Fibroblast of the aortic adventitia (primary cell): ENCODE data around the gene SFTPB. TPM values are rescaled to one million over a fixed set of nuclear protein-coding genes. Genes with fewer than 3 reads are reported as not detected.

ENCODE experiments used
- DNase-seq: peaks from one replicate; pipeline ENCODE4 v3.0.0-alpha.2; 2010; ENCODE audit warnings: low read depth
- H3K4me3 ChIP-seq: 2 replicates; pipeline ENCODE4 v1.5.1; 2011; ENCODE audit warnings: low read depth, mild to moderate bottlenecking, control low read depth, low read length, moderate library complexity
- total RNA-seq: library from RNA; depleted of rRNA; stranded (reverse); fragments of >200 nt; gene quantifications from 2 replicates; pipeline ENCODE4 v1.2.3, GENCODE V29; 2012; ENCODE audit warnings: low replicate concordance
- TF ChIP-seq, protein P1 (sequence below): IDR thresholded peaks from 2 replicates; pipeline ENCODE4 v1.5.1; 2011; ENCODE audit warnings: mild to moderate bottlenecking, low read length, control low read depth, inconsistent platforms; ENCODE audit not compliant: insufficient read depth

SFTPB gene
- total RNA-seq, 1 donor = 0.09 TPM

DNA sequence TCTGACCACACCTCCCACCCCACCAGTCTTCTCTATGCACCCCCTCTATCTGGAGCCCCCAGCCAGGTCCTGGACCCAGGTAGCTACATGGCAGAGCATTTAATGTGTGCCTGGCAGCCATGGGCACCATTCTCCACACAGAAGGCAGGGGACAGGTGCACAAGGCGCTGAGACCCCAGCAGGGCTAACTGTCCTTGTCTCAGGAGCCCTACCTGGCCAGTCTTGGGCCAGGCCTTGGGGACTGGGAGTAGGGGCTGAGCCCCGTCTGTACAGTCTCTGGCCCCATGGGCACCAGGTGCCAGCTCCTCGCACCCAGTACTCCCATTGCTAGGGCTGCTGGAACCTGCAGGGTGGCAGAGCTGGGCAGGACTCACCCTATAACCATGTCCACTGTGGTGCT, 29.1 kb upstream of the SFTPB start:
- TF ChIP-seq, protein P1, sequence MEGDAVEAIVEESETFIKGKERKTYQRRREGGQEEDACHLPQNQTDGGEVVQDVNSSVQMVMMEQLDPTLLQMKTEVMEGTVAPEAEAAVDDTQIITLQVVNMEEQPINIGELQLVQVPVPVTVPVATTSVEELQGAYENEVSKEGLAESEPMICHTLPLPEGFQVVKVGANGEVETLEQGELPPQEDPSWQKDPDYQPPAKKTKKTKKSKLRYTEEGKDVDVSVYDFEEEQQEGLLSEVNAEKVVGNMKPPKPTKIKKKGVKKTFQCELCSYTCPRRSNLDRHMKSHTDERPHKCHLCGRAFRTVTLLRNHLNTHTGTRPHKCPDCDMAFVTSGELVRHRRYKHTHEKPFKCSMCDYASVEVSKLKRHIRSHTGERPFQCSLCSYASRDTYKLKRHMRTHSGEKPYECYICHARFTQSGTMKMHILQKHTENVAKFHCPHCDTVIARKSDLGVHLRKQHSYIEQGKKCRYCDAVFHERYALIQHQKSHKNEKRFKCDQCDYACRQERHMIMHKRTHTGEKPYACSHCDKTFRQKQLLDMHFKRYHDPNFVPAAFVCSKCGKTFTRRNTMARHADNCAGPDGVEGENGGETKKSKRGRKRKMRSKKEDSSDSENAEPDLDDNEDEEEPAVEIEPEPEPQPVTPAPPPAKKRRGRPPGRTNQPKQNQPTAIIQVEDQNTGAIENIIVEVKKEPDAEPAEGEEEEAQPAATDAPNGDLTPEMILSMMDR = no peak
- no peak for DNase-seq
- no peak overlapping the region for H3K4me3 ChIP-seq

DNA sequence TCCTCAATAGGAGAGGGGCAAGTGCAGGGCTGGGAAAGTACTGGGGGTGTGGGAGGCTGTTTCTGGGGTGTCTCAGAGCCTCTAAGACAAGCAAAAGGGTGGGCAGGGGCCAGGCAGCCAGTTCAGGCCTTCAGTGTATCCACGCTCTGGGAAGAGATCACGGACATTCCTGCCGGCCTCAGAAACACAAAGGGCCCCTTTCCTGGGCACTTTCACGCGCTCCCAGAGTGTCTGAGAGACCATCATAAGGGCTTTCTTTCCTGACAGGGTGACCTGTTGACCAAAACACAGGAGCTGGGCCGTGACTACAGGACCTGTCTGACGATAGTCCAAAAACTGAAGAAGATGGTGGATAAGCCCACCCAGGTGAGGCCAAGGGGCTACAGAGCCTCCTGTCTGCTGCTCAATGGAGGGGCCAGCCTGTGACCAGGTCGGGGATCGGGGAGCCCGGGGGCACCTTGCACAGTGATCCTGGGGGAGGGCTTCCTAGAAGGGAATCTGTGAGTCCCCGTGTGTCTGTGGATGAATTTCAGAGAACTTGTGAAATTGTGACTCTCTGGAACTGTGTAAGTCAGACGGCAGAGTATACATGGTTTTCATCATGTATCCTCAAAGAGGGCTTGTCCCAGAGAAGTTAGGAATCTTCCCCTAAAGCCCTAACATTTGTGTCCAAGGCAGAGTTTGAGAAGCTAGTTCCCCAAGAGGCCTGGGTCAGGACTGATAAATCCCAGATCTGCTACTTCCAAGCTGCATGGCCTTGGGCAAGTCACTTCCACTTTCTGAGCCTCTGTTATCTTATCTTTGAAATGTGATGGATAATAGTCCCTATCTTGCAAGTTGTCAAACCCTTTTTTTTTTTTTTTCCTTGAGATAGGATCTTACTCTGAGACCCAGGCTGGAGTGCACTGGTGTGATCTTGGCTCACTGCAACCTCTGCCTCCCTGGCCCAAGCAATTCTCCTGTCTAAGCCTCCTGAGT, 28.0 kb upstream of the SFTPB start:
- TF ChIP-seq, protein P1 = no peak
- no peak for DNase-seq
- H3K4me3 ChIP-seq = no peak overlapping the region

DNA sequence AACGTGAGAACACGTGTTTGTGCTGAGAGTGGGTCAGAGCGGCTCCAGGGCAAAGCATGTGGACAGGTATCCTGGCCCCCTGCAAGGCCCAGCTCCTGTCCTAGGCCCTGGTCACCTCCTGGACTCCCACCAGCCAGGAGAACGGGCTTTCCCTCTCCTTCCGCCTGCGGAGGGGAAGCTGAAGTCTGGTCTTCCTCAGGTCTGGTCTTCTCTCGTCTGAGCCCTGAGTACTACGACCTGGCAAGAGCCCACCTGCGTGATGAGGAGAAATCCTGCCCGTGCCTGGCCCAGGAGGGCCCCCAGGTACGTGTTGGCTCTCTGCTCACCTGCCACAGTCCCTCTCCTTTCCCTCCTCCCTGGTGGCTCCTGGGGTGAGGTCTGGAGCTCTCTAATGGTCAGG, 27.1 kb upstream of the SFTPB start:
- H3K4me3 ChIP-seq = no peak overlapping the region
- TF ChIP-seq, protein P1 = no peak
- no peak for DNase-seq

DNA sequence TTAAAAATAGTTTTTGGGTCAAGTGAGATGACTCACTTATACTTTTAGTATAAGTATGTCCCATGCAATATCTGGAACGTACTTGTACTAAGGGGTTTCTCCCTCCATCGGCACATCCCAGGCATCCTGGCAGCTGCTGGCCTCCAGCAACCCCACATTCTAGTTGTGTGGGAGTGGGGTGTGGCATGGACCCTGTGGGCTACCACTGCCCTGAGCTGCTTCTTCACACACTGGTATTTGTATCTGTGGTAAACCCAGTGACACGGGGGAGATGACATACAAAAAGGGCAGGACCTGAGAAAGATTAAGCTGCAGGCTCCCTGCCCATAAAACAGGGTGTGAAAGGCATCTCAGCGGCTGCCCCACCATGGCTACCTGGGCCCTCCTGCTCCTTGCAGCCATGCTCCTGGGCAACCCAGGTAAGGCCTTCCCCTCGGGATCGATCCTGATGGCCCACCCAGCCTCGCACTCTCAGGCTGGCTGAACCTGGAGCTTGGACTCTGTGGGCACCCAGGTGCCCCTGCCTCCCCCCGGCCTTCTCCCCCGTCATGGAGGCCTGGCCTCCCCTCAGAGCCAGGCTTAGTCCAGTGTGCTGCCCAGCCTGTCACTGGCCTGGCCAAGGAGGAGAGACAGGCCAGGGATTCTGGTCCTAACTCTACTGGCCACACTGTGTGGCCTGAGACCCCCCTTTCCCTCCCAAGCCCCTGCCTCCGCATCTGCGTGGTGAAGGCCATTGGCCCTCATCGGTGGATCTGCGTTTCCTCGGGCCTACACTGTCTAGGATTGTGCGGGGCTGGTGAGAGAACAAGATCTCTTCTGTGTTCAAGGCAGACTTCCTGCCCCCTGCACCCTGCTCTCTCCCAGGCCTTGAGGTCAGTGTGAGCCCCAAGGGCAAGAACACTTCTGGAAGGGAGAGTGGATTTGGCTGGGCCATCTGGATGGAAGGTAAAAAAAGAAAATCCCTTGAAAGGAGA, 26.3 kb upstream of the SFTPB start, which contains the start of gene GNLY:
Gene GNLY (plus strand): TSS at position 307 of the 974 bp plus-strand sequence. CDS start 61 bp downstream, at position 368.
- TF ChIP-seq, protein P1 = no peak
- DNase-seq = no peak
- H3K4me3 ChIP-seq = no peak within 1 kb of the TSS

DNA sequence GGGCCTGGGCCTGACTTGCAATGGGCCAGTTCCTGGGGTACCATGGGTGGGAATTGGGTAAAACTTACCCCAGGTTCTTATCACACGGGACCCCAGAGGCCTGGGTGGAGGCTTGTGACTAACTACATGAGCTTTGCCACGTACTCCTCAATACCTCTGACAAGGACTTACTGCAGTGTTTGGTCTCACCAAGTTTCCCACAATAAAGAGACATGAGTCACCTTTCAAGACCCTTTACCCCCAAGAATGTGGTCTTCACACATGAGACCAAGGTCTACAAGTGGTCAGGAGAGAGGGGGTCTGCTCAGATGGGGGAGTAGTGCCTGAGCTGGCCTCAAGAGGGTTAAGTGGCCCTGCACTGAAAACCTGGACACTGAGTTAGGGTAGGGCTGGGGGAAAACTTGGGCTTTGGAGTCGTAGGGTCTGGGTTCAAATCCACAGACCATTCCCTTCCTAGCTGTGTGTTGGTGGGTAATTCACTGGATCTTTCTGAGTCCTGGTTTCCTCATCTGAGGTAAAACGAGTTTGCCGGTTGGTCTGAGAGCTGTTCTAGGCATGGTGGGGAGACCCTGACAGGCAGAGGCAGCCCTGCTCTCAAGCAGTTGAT, 24.1 kb upstream of the SFTPB start:
- no peak overlapping the region for H3K4me3 ChIP-seq
- TF ChIP-seq, protein P1 = no peak
- DNase-seq = no peak

DNA sequence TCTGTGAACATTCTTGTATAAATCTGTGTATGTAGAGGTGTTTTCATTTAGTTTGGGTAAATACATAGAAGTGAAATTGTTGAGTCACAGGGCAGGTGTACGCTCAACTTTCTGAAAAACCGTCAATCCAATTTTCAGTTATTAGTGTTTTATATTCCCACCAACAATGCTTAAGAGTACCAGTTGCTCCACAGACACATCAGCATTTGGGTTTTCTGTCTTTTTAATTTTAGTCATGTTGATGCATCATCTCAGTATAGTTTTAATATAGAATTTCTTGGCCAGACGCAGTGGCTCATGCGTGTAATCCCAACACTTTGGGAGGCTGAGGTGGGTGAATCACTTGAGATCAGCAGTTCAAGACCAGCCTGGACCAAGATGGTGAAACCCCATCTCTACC, 22.9 kb upstream of the SFTPB start:
- DNase-seq = no peak

More for the DNA sequence above, 22.9 kb upstream of the SFTPB start:
- TF ChIP-seq, protein P1 = no peak
- no peak overlapping the region for H3K4me3 ChIP-seq
